Stimulated activated CD4-positive, alpha-beta T cell treated with anti-CD3 and anti-CD28 coated beads, TNF-alpha, amount 100 ng/mL, for 48 hours (primary cell): Measurements from ENCODE around the gene CDKL4.
"Not testable (repeated sequence)": the region's sequence is repeated elsewhere in the genome, so short reads cannot be mapped to it uniquely, and the experiment has no call there.

Experiments
- DNase-seq, 3 donors: peaks; one replicate each; pipeline ENCODE4 v3.0.0-alpha.2; 2020; ENCODE audit warnings: low read depth in 3 of 3

Gene CDKL4

GRCh38 chr2:39243469-39244123, at the start of gene CDKL4:
TSS of gene CDKL4 (minus strand) at chr2:39243970.
- DNase-seq, result no peak

- DNase-seq, result no peak
These were observed 46.7 kb upstream of the CDKL4 start for GRCh38 chr2:39290433-39290832.

- DNase-seq, result no peak
These were observed 45.8 kb upstream of the CDKL4 start for GRCh38 chr2:39289609-39290008.

- no peak for DNase-seq
These were observed 39.8 kb upstream of the CDKL4 start for GRCh38 chr2:39283561-39283960.

- no peak for DNase-seq
These were observed 37.6 kb upstream of the CDKL4 start for GRCh38 chr2:39281391-39281790.

- DNase-seq, result no peak
These were observed 31.2 kb upstream of the CDKL4 start for GRCh38 chr2:39275016-39275415.

GRCh38 chr2:39269941-39270340, 26.2 kb upstream of the CDKL4 start:
- no peak for DNase-seq

- DNase-seq, result no peak
These were observed 23.2 kb upstream of the CDKL4 start for GRCh38 chr2:39266916-39267434.

- DNase-seq, result no peak
These were observed 22.5 kb upstream of the CDKL4 start for GRCh38 chr2:39266139-39266805.

- no peak for DNase-seq
These were observed 21.5 kb upstream of the CDKL4 start for GRCh38 chr2:39265315-39265714.

- no peak for DNase-seq
These were observed 21.0 kb upstream of the CDKL4 start for GRCh38 chr2:39264733-39265132.

- no peak for DNase-seq
These were observed 16.3 kb upstream of the CDKL4 start for GRCh38 chr2:39260087-39260486.

- no peak for DNase-seq
These were observed 12.3 kb upstream of the CDKL4 start for GRCh38 chr2:39256040-39256439.

- no peak for DNase-seq
These were observed 9.2 kb upstream of the CDKL4 start for GRCh38 chr2:39252888-39253518.

- no peak for DNase-seq
These were observed 3.8 kb upstream of the CDKL4 start for GRCh38 chr2:39247512-39248043.

- no peak for DNase-seq
These were observed 2.7 kb upstream of the CDKL4 start for GRCh38 chr2:39246382-39246980.

GRCh38 chr2:39244963-39245625, 1.3 kb upstream of the CDKL4 start:
- not testable (repeated sequence) for DNase-seq

- DNase-seq, result not testable (repeated sequence)
These were observed 582 bp upstream of the CDKL4 start for GRCh38 chr2:39244241-39244862.

- no peak for DNase-seq
These were observed 2.2 kb downstream of the CDKL4 start for GRCh38 chr2:39241588-39241987.

- no peak for DNase-seq
These were observed 3.0 kb downstream of the CDKL4 start for GRCh38 chr2:39240758-39241157.

GRCh38 chr2:39234754-39235153, 9.0 kb downstream of the CDKL4 start:
- no peak for DNase-seq
